Fibroblast of pulmonary artery (primary cell): Measurements from ENCODE around the gene CPAMD8.
A peak's percentile ranks its signal among the peaks of the same experiment; 100 is the strongest.

Experiments used
- DNase-seq: peaks from one replicate; pipeline ENCODE4 v3.0.0-alpha.2; 2010; ENCODE audit warnings: low read depth
- H3K4me3 ChIP-seq: replicated peaks from 2 replicates; pipeline ENCODE4 v1.5.1; 2011; ENCODE audit warnings: low read depth, mild to moderate bottlenecking, control low read depth, low read length, moderate library complexity
- CTCF ChIP-seq: IDR thresholded peaks from 2 replicates; pipeline ENCODE4 v1.5.1; 2011; ENCODE audit warnings: mild to moderate bottlenecking, control low read depth, low read length, inconsistent platforms; ENCODE audit errors: missing control alignments

The CPAMD8 gene

GRCh38 chr19:16890461-16891184 lies 136.0 kb downstream of the CPAMD8 start:
- no peak for TF ChIP-seq CTCF
- no peak for DNase-seq
- no peak overlapping the region for H3K4me3 ChIP-seq

- no peak overlapping the region for H3K4me3 ChIP-seq
- TF ChIP-seq CTCF: no peak
- no peak for DNase-seq
Observed at GRCh38 chr19:16889883-16890460, 136.6 kb downstream of the CPAMD8 start.

- TF ChIP-seq CTCF: no peak
- no peak overlapping the region for H3K4me3 ChIP-seq
- DNase-seq: no peak
Observed at GRCh38 chr19:16889366-16889882, 137.2 kb downstream of the CPAMD8 start.

GRCh38 chr19:16888629-16889365 lies 137.8 kb downstream of the CPAMD8 start, which contains the start of gene F2RL3:
Gene F2RL3, plus strand, starts transcription at chr19:16888999. Its CDS starts 191 bp downstream, at chr19:16889190.
- H3K4me3 ChIP-seq: no peak within 1 kb of the TSS
- TF ChIP-seq CTCF: no peak
- peak; percentile 68 for DNase-seq

- peak; percentile 30 for DNase-seq
- TF ChIP-seq CTCF: no peak
- no peak overlapping the region for H3K4me3 ChIP-seq
Observed at GRCh38 chr19:16887353-16888265, 139.0 kb downstream of the CPAMD8 start.

GRCh38 chr19:16886305-16886880 lies 140.2 kb downstream of the CPAMD8 start:
- DNase-seq: peak; percentile 96
- no peak for TF ChIP-seq CTCF
- H3K4me3 ChIP-seq: no peak overlapping the region
